B cell (primary cell): ENCODE results near the gene PRDX2. TPM values are rescaled to one million over a fixed set of nuclear protein-coding genes. Genes with fewer than 3 reads are reported as not detected.
"Not testable (repeated sequence)": the region's sequence is repeated elsewhere in the genome, so short reads cannot be mapped to it uniquely, and the experiment has no call there.

Source experiments
- ATAC-seq: fragments of 200-7000 bp; cut with Tn5 transposase; one replicate; pipeline ENCODE4 v1.10.0; 2021; ENCODE audit warnings: low read depth, mild to moderate bottlenecking, moderate number of reproducible peaks, moderate library complexity
- CTCF ChIA-PET: fragments of 350-600 bp; sonication (Branson Sonifier 250); formaldehyde crosslinking; loops from one replicate; lab custom pipeline; 2021; ENCODE audit warnings: antibody characterized with exemption, inconsistent platforms; lab: Charles Lee
- POLR2A ChIA-PET: fragments of 350-600 bp; sonication (Branson Sonifier 250); formaldehyde crosslinking; loops from one replicate; lab custom pipeline; 2021; ENCODE audit warnings: antibody characterized with exemption; lab: Charles Lee
- DNase-seq: peaks from one replicate; pipeline ENCODE4 v3.0.0; 2013
- H2AFZ ChIP-seq: 2 replicates; pipeline ENCODE4 v1.6.1; 2012; ENCODE audit warnings: mild to moderate bottlenecking, low read depth, low read length; ENCODE audit not compliant: insufficient read depth, poor library complexity, severe bottlenecking
- H3K27ac ChIP-seq, 2 donors: 1 replicate in 1 of 2; 2 replicates in 1 of 2; pipeline ENCODE4 v1.5.1; 2012 to 2013; ENCODE audit warnings: low read length in 2 of 2, mild to moderate bottlenecking in 2 of 2, moderate library complexity in 1 of 2
- H3K27me3 ChIP-seq, 4 experiments: fragments of 200-600 bp in 1 of 4; sonication (generic) in 1 of 4; replicated peaks in 1 of 4; 1 replicate in 2 of 4; 2 replicates in 2 of 4; pipeline versions ENCODE4 v1.6.1 to v1.7.0; 2013 to 2016; ENCODE audit warnings: low read length in 3 of 4, mild to moderate bottlenecking in 2 of 4, mixed read lengths in 1 of 4, moderate library complexity in 1 of 4; ENCODE audit not compliant: insufficient read depth in 4 of 4, control insufficient read depth in 3 of 4; ENCODE audit errors: control extremely low read depth in 1 of 4
- H3K36me3 ChIP-seq, 2 experiments: replicated peaks in 1 of 2; 1 replicate in 1 of 2; 2 replicates in 1 of 2; pipeline versions ENCODE4 v1.6.1 to v1.7.1; 2013; ENCODE audit warnings: low read length in 1 of 2; ENCODE audit not compliant: insufficient read depth in 2 of 2, control insufficient read depth in 1 of 2; ENCODE audit errors: control extremely low read depth in 1 of 2, extremely low read depth in 1 of 2
- H3K4me1 ChIP-seq, 2 donors: fragments of 200-600 bp in 1 of 2; sonication (generic) in 1 of 2; 1 replicate in 1 of 2; 2 replicates in 1 of 2; pipeline versions ENCODE4 v1.5.1 to v1.6.1; 2013 to 2017; ENCODE audit warnings: low read length in 2 of 2; ENCODE audit not compliant: control insufficient read depth in 2 of 2, insufficient read depth in 2 of 2
- H3K4me2 ChIP-seq: replicated peaks from 2 replicates; pipeline ENCODE3; 2012; ENCODE audit warnings: mild to moderate bottlenecking, low read depth, low read length; ENCODE audit not compliant: poor library complexity, severe bottlenecking
- H3K4me3 ChIP-seq, 5 experiments: fragments of 200-600 bp in 1 of 5; sonication (generic) in 1 of 5; 1 replicate in 3 of 5; 2 replicates in 2 of 5; pipeline versions ENCODE4 v1.5.1 to v1.7.0; 2011 to 2016; ENCODE audit warnings: low read length in 4 of 5, mild to moderate bottlenecking in 4 of 5, low read depth in 2 of 5, control low read depth in 1 of 5, moderate library complexity in 1 of 5; ENCODE audit not compliant: insufficient read depth in 1 of 5; ENCODE audit errors: control extremely low read depth in 1 of 5, extremely low read depth in 1 of 5
- H3K79me2 ChIP-seq: fragments of 200-600 bp; sonication (generic); one replicate; pipeline ENCODE4 v1.6.0; 2016; ENCODE audit warnings: low read length; ENCODE audit not compliant: control insufficient read depth, insufficient read depth
- H3K9ac ChIP-seq: fragments of 200-600 bp; sonication (generic); 2 replicates; pipeline ENCODE4 v1.6.1; 2017; ENCODE audit warnings: mild to moderate bottlenecking, low read length, moderate library complexity
- H3K9me3 ChIP-seq, 3 donors: one replicate each; pipeline versions ENCODE4 v1.6.1 to v1.7.1; 2013; ENCODE audit warnings: low read length in 2 of 3; ENCODE audit not compliant: control insufficient read depth in 2 of 3, insufficient read depth in 1 of 3; ENCODE audit errors: control extremely low read depth in 1 of 3
- H4K20me1 ChIP-seq: 2 replicates; pipeline ENCODE4 v1.6.0; 2012; ENCODE audit warnings: mild to moderate bottlenecking, low read length; ENCODE audit not compliant: insufficient read depth, control insufficient read depth, poor library complexity, severe bottlenecking
- H3K27ac Mint-ChIP-seq: one replicate; pipeline ENCODE4 v1.8.0; 2021; ENCODE audit warnings: mixed read lengths
- H3K27me3 Mint-ChIP-seq: one replicate; pipeline ENCODE4 v1.8.0; 2021; ENCODE audit warnings: mixed read lengths
- H3K4me1 Mint-ChIP-seq: one replicate; pipeline ENCODE4 v1.8.0; 2021; ENCODE audit warnings: mixed read lengths
- H3K4me3 Mint-ChIP-seq: one replicate; pipeline ENCODE4 v1.8.0; 2021; ENCODE audit warnings: mixed read lengths
- H3K9me3 Mint-ChIP-seq: one replicate; pipeline ENCODE4 v1.8.0; 2022; ENCODE audit warnings: mixed read lengths; ENCODE audit not compliant: insufficient read depth
- EZH2 ChIP-seq: IDR thresholded peaks from 2 replicates; pipeline ENCODE4 v1.6.1; 2012; ENCODE audit warnings: borderline replicate concordance, low read depth, mild to moderate bottlenecking, moderate library complexity, low read length; ENCODE audit not compliant: insufficient read depth, poor library complexity, severe bottlenecking
- WGBS: methylation state at CpG from one replicate; pipeline ENCODE4 v1.1.5; 2013; ENCODE audit warnings: missing lambda C conversion rate; ENCODE audit not compliant: insufficient coverage; 5-methylcytosine and 5-hydroxymethylcytosine counted together
- intact Hi-C: fragments of 100-400 bp; cut with micrococcal nuclease; formaldehyde crosslinking; loops from one replicate; pipeline ENCODE4 v1.10.0; 2022
- polyA plus RNA-seq: library from polyadenylated mRNA; depleted of rRNA; stranded (reverse); fragments of >200 nt; gene quantifications from 2 replicates; pipeline ENCODE4 v1.2.3, GENCODE V29; 2012
- total RNA-seq, 2 donors: library from RNA; stranded (reverse); fragments of 120-200 nt in 1 of 2; gene quantifications; 1 replicate in 1 of 2; 2 replicates in 1 of 2; pipeline versions ENCODE4 v1.2.3 to v1.2.4, GENCODE V29; 2013 to 2022
- TF ChIP-seq, protein P1 (sequence below): fragments of 200-600 bp; IDR thresholded peaks from one replicate; pipeline ENCODE4 v1.8.0; 2022; ENCODE audit warnings: antibody characterized with exemption, mild to moderate bottlenecking

PRDX2 gene
- total and polyA plus RNA-seq, 2 donors (not counting 1 experiment from before 2014, with no cell fraction given) = 45.5 to 66.1 TPM

DNA sequence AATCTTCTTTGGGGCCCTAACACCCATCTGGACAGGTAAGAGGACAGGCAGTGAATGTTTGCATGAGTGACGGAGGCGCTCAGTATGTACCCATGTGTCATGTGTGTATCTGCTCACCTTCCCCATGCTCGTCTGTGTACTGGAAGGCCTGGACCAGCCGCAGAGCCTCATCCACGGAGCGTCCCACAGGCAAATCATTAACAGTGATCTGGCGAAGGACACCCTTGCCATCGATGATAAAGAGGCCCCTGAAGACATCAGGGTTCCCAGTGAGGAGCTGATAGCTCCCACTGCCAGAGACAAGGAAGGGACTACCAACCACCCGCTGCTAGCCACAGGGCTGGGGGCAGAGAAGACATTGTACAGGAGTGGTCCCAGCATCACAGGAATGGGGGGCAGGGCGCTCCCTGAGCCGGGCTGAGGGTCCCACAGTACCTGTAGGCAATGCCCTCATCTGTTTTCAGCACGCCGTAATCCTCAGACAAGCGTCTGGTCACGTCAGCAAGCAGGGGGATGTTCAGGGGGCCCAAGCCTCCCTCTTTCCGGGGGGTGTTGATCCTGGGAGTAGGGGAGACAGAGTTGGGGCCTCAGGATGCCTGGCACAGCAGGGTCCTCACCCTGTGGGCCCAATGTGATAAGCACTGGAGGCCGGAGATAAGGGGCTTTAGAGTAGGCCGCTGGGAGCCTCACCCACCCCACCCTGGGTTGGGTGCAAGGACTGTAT is 1.7 kb downstream of the PRDX2 start:
- ChIA-PET CTCF (interaction anchor here (0.6 to 17.9 kb wide), 5 partner anchors 8 to 63 kb away, joined by 3 to 1147 read pairs (median 3); partner anchors contain the start of genes HOOK2 and JUNB), POLR2A (interaction anchor here (0.6 to 1.9 kb wide), 4 partner anchors 9 to 299 kb away, joined by 4 to 10 read pairs (median 6); partner anchors contain the start of gene JUNB)
- no peaks in the 10 kb centered on the region for H3K9me3 ChIP-seq
- DNase-seq = no peak
- Mint-ChIP-seq H3K4me1 (peaks cover 30% of the 10 kb centered on the region), H3K4me3 (peak overlapping the region; percentile 88), H3K27ac (no peak overlapping the region), H3K9me3 (no peaks in the 10 kb centered on the region), H3K27me3 (peaks cover 3% of the 10 kb centered on the region)
- no peak overlapping the region for H3K9ac ChIP-seq
- H3K4me1 ChIP-seq = peaks cover 31 to 40% of the 10 kb centered on the region in 2 donors
- ATAC-seq = no peak
- no peaks in the 10 kb centered on the region for H3K27me3 ChIP-seq
- peaks cover 8% of the 10 kb centered on the region for H3K79me2 ChIP-seq
- no peak overlapping the region for H2AFZ ChIP-seq
- no peaks in the 10 kb centered on the region for H4K20me1 ChIP-seq
- no peak for TF ChIP-seq EZH2
- TF ChIP-seq, protein P1, sequence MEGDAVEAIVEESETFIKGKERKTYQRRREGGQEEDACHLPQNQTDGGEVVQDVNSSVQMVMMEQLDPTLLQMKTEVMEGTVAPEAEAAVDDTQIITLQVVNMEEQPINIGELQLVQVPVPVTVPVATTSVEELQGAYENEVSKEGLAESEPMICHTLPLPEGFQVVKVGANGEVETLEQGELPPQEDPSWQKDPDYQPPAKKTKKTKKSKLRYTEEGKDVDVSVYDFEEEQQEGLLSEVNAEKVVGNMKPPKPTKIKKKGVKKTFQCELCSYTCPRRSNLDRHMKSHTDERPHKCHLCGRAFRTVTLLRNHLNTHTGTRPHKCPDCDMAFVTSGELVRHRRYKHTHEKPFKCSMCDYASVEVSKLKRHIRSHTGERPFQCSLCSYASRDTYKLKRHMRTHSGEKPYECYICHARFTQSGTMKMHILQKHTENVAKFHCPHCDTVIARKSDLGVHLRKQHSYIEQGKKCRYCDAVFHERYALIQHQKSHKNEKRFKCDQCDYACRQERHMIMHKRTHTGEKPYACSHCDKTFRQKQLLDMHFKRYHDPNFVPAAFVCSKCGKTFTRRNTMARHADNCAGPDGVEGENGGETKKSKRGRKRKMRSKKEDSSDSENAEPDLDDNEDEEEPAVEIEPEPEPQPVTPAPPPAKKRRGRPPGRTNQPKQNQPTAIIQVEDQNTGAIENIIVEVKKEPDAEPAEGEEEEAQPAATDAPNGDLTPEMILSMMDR = no peak
- peaks cover 0 to 3% of the 10 kb centered on the region in 2 experiments for H3K36me3 ChIP-seq
- WGBS = 95% methylated on average over 18 of the region's 18 CpGs
- H3K4me3 ChIP-seq = no peak overlapping the region
- no peak overlapping the region for H3K27ac ChIP-seq
- no peak overlapping the region for H3K4me2 ChIP-seq
- intact Hi-C loops = no loop called here

DNA sequence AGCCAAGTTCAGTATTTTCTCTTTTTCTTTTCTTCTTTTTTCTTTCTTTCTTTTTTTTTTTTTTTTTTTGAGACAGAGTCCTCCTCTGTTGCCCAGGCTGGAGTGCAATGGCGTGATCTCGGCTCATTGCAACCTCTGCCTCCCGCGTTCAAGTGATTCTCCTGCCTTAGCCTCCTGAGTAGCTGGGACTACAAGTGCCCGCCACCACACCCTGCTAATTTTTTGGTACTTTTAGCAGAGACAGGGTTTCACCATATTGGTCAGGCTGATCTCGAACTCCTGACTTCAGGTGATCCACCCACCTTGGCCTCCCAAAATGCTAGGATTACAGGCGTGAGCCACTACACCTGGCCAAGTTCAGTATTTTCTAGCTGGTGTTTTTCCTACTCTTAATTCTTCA is 4.0 kb downstream of the PRDX2 start:
- not testable (repeated sequence) for ATAC-seq, H3K27ac Mint-ChIP-seq, H3K4me3 Mint-ChIP-seq, H3K27ac ChIP-seq, H3K27me3 Mint-ChIP-seq, H3K4me3 ChIP-seq, H3K36me3 ChIP-seq, H2AFZ ChIP-seq, H3K9me3 ChIP-seq, H3K9ac ChIP-seq, H3K9me3 Mint-ChIP-seq, H3K27me3 ChIP-seq, H4K20me1 ChIP-seq, DNase-seq, H3K4me2 ChIP-seq
- intact Hi-C loops = loop anchor here (2.0 kb wide), 1 partner anchor 49 kb away; no protein-coding TSS in a partner anchor
- CTCF ChIA-PET = interaction anchor here (0.7 to 17.9 kb wide), 8 partner anchors 11 to 124 kb away, joined by 3 to 1147 read pairs (median 12); partner anchors contain the start of genes DHPS and HOOK2
- H3K4me1 Mint-ChIP-seq = peaks cover 37% of the 10 kb centered on the region
- 92% methylated on average over 5 of the region's 7 CpGs for WGBS
- H3K4me1 ChIP-seq = peaks cover 39 to 49% of the 10 kb centered on the region in 2 donors
- H3K79me2 ChIP-seq = peaks cover 20% of the 10 kb centered on the region
- POLR2A ChIA-PET = interaction anchor here (1.2 to 2.6 kb wide), 3 partner anchors 8 to 21 kb away, joined by 7 to 11 read pairs (median 9); partner anchors contain the start of gene RNASEH2A
